ENCODE results near the gene RASIP1. TPM values are rescaled to one million over a fixed set of nuclear protein-coding genes. Genes with fewer than 3 reads are reported as not detected.
"Not testable (repeated sequence)": the region's sequence is repeated elsewhere in the genome, so short reads cannot be mapped to it uniquely, and the experiment has no call there.

RASIP1 gene
- total and polyA plus RNA-seq, 11 donors, result 10.0 to 28.1 (median 15.3) TPM

- Histone ChIP-seq H3K4me1 (peaks cover 4 to 68% (median 43%) of the 10 kb centered on the region in 12 donors), H3K27me3 (no peaks in the 10 kb centered on the region), H3K36me3 (peaks cover 0 to 30% (median 4%) of the 10 kb centered on the region in 9 donors), H3K4me3 (peak overlapping the region in 2 of 12 donors; percentile 3 to 69), H3K9me3 (no peaks in the 10 kb centered on the region), H3K27ac (peak overlapping the region; percentile 3 to 94 (median 87))
- WGBS, 4 donors, result 43 to 60% (median 57%) methylated on average over 14 to 15 of the region's 15 CpGs
- ATAC-seq (no peak), DNase-seq (peak in 4 of 5 donors; percentile 36 to 56 (median 48))
- intact Hi-C loops (cut with DNase I), result loop anchor here in 2 of 10 donors (5.0 to 10.0 kb wide), 2 partner anchors 71 to 74 kb away; partner anchors contain the start of gene CA11 (in 2 of the 2)
- no peak for TF ChIP-seq POLR2A (IDR thresholded peaks at IDR 0.05)
- TF ChIP-seq, protein P1, sequence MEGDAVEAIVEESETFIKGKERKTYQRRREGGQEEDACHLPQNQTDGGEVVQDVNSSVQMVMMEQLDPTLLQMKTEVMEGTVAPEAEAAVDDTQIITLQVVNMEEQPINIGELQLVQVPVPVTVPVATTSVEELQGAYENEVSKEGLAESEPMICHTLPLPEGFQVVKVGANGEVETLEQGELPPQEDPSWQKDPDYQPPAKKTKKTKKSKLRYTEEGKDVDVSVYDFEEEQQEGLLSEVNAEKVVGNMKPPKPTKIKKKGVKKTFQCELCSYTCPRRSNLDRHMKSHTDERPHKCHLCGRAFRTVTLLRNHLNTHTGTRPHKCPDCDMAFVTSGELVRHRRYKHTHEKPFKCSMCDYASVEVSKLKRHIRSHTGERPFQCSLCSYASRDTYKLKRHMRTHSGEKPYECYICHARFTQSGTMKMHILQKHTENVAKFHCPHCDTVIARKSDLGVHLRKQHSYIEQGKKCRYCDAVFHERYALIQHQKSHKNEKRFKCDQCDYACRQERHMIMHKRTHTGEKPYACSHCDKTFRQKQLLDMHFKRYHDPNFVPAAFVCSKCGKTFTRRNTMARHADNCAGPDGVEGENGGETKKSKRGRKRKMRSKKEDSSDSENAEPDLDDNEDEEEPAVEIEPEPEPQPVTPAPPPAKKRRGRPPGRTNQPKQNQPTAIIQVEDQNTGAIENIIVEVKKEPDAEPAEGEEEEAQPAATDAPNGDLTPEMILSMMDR (IDR thresholded peaks at IDR 0.05), result no peak
These were observed 21.6 kb downstream of the RASIP1 start for GRCh38 chr19:48718711-48719231.

GRCh38 chr19:48718106-48718505 is 22.3 kb downstream of the RASIP1 start:
- not testable (repeated sequence) for ATAC-seq, H3K9me3 ChIP-seq, H3K27me3 ChIP-seq, DNase-seq, H3K4me3 ChIP-seq
- intact Hi-C loops (cut with DNase I), result loop anchor here in 2 of 10 donors (5.0 to 10.0 kb wide), 2 partner anchors 71 to 73 kb away; partner anchors contain the start of gene CA11 (in 2 of the 2)
- H3K36me3 ChIP-seq, result peaks cover 0 to 24% (median 4%) of the 10 kb centered on the region in 9 donors
- H3K4me1 ChIP-seq, result peaks cover 4 to 74% (median 47%) of the 10 kb centered on the region in 12 donors
- peak overlapping the region in 5 of 12 donors; percentile 15 to 90 (median 84) for H3K27ac ChIP-seq
- 92 to 96% (median 95%) methylated on average over 13 of the region's 13 CpGs for WGBS, 4 donors

DNA sequence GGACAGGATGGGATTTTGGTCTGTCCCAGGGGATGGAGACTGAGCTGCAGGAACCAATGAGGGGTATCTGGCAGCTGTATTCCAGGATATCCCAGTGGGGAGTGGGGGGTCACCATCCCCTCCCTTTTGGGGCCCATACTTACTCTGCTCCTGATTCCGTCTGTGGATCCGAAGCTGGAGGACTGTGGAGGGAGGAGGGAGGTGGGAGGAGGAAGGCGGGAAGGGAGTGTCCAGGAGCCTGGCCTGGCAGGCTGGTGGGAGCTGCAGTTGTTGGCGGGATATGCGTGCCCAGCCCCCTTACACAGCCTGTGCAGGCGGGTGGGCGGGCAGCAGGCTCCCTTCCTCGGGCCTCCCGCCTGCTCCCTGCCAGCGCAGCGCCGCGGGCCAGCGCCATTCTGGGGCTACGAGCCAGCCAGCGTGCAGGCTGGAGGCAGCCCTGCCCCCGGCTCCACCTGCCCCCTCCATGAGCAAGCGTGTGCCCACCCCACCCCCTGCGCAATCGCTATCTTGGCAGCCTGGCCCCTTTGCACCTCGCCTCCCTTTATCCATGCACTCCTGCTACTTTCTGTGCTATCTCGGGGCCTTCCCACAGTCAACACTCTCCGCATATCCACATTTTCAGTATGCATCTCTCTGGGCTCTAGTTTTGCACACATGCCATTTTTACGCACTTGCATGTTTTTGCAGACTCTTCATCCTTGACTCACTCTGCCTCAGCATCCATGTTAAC is 23.7 kb downstream of the RASIP1 start:
- H3K27me3 ChIP-seq, result no peaks in the 10 kb centered on the region
- TF ChIP-seq POLR2A (IDR thresholded peaks at IDR 0.05), result no peak
- TF ChIP-seq, protein P1 (IDR thresholded peaks at IDR 0.05), result no peak
- DNase-seq (peak in 4 of 5 donors; percentile 71 to 78 (median 74)), ATAC-seq (peak in 3 of 4 donors; percentile 0 to 7 (median 3))
- no peaks in the 10 kb centered on the region for H3K9me3 ChIP-seq
- 5 to 14% (median 7%) methylated on average over 12 to 24 of the region's 24 CpGs for WGBS, 4 donors
- H3K4me1 ChIP-seq, result peaks cover 4 to 74% (median 49%) of the 10 kb centered on the region in 12 donors
- peaks cover 0 to 10% (median 0%) of the 10 kb centered on the region in 9 donors for H3K36me3 ChIP-seq
- H3K27ac ChIP-seq, result peak overlapping the region; percentile 30 to 91 (median 87)
- intact Hi-C loops (cut with DNase I), result loop anchor here in 2 of 10 donors (5.0 to 10.0 kb wide), 2 partner anchors 69 to 72 kb away; partner anchors contain the start of gene CA11 (in 2 of the 2)
- peak overlapping the region in 9 of 12 donors; percentile 36 to 79 (median 61) for H3K4me3 ChIP-seq

GRCh38 chr19:48715681-48716171 is 24.7 kb downstream of the RASIP1 start:
- TF ChIP-seq, protein P1 (IDR thresholded peaks at IDR 0.05), result no peak
- no peak for TF ChIP-seq POLR2A (IDR thresholded peaks at IDR 0.05)
- WGBS, 4 donors, result 48 to 71% (median 62%) methylated on average over 16 to 19 of the region's 19 CpGs
- DNase-seq (peak in 4 of 5 donors; percentile 19 to 61 (median 36)), ATAC-seq (no peak)
- peaks cover 4 to 68% (median 45%) of the 10 kb centered on the region in 12 donors for H3K4me1 ChIP-seq
- intact Hi-C loops (cut with DNase I), result loop anchor here in 2 of 10 donors (5.0 to 10.0 kb wide), 2 partner anchors 68 to 71 kb away; partner anchors contain the start of gene CA11 (in 2 of the 2)
- H3K27me3 ChIP-seq, result no peaks in the 10 kb centered on the region
- peaks cover 0 to 5% (median 0%) of the 10 kb centered on the region in 12 donors for H3K9me3 ChIP-seq
- H3K27ac ChIP-seq, result peak overlapping the region in 11 of 12 donors; percentile 82 to 91 (median 87)
- peaks cover 0 to 5% (median 0%) of the 10 kb centered on the region in 9 donors for H3K36me3 ChIP-seq
- peak overlapping the region in 9 of 12 donors; percentile 8 to 79 (median 66) for H3K4me3 ChIP-seq

All from heart left ventricle (tissue), 16 donors.